Sigmoid colon (tissue), 4 donors: Measurements from ENCODE around the gene TROAP.

Experiments
- CTCF ChIP-seq, 4 experiments: fragments of 450-650 bp in 3 of 4; fragments of 200-600 bp in 1 of 4; IDR thresholded peaks; one replicate each; pipeline ENCODE4 v1.5.1; 2016 to 2019; ENCODE audit warnings: antibody characterized with exemption in 4 of 4, mild to moderate bottlenecking in 3 of 4, moderate library complexity in 2 of 4
- EP300 ChIP-seq, 4 donors: sonication (generic); formaldehyde crosslinking; IDR thresholded peaks; one replicate each; pipeline ENCODE4 v1.6.1; 2017; ENCODE audit warnings: antibody characterized with exemption in 4 of 4
- POLR2A ChIP-seq, 2 donors: fragments of 450-650 bp; IDR thresholded peaks; one replicate each; pipeline ENCODE4 v1.6.1; 2016; ENCODE audit warnings: antibody characterized with exemption in 2 of 2, mild to moderate bottlenecking in 2 of 2, moderate library complexity in 2 of 2
- POLR2AphosphoS5 ChIP-seq, 4 donors: sonication (generic); formaldehyde crosslinking; IDR thresholded peaks; one replicate each; pipeline ENCODE4 v1.6.1; 2017; ENCODE audit warnings: antibody characterized with exemption in 4 of 4

- no peak for TF ChIP-seq CTCF (IDR thresholded peaks at IDR 0.05)
- TF ChIP-seq EP300 (IDR thresholded peaks at IDR 0.05): no peak
- no peak for TF ChIP-seq POLR2AphosphoS5 (IDR thresholded peaks at IDR 0.05)
- no peak for TF ChIP-seq POLR2A (IDR thresholded peaks at IDR 0.05)
Observed at GRCh38 chr12:49334681-49335080, 11.6 kb downstream of the TROAP start.
